ENCODE data around the gene RNASEH2A. TPM values are rescaled to one million over a fixed set of nuclear protein-coding genes. Genes with fewer than 3 reads are reported as not detected.

The RNASEH2A gene
- total and polyA plus RNA-seq, 2 of the 13 experiments (the other 11 are each of a cell fraction or from before 2014, with no cell fraction given), result 25.1 to 35.8 TPM

DNA sequence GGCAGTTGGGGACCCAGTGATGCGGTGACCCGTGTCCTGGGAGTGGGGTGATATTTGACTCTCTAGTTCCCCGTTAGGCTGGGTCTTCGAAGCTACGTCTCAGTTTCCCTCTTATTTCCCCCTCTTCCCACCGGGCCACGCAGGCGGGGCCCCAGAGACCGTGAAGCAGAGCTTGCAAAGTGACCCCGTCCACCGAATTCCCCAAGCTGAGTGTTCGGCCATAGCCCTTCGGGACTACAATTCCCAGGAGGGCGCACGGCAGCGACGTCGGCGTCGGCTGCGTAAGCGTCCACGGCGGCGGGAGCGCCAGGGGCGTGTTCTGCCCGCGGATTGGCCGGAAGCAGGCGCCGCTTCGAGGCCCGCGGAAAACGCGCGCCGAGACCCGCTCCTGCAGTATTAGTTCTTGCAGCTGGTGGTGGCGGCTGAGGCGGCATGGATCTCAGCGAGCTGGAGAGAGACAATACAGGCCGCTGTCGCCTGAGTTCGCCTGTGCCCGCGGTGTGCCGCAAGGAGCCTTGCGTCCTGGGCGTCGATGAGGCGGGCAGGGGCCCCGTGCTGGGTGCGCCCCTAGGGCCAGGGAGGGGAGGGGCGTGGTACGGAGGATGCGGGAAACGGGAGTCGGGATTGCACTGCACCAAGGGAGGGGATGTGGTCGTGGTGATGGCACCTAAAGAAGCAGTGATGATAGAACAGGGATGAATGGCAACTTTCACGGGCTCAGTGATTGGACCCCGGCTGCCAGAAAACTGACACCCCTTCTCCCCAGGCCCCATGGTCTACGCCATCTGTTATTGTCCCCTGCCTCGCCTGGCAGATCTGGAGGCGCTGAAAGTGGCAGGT, at the start of gene RNASEH2A (continued):
- TF ChIP-seq FOXC1 (CRISPR knock-in tag; IDR thresholded peaks at IDR 0.05; ENCODE audit: borderline replicate concordance), result no peak; the same call in 1 of the 2 replicates
- no peak; the same call in 1 of the 2 replicates for TF ChIP-seq ZNF746 (CRISPR knock-in tag; IDR thresholded peaks at IDR 0.05)
- peak; percentile 69; the same call in 1 of the 2 replicates for TF ChIP-seq ZNF205 (CRISPR knock-in tag; IDR thresholded peaks at IDR 0.05)
- TF ChIP-seq, protein P1, sequence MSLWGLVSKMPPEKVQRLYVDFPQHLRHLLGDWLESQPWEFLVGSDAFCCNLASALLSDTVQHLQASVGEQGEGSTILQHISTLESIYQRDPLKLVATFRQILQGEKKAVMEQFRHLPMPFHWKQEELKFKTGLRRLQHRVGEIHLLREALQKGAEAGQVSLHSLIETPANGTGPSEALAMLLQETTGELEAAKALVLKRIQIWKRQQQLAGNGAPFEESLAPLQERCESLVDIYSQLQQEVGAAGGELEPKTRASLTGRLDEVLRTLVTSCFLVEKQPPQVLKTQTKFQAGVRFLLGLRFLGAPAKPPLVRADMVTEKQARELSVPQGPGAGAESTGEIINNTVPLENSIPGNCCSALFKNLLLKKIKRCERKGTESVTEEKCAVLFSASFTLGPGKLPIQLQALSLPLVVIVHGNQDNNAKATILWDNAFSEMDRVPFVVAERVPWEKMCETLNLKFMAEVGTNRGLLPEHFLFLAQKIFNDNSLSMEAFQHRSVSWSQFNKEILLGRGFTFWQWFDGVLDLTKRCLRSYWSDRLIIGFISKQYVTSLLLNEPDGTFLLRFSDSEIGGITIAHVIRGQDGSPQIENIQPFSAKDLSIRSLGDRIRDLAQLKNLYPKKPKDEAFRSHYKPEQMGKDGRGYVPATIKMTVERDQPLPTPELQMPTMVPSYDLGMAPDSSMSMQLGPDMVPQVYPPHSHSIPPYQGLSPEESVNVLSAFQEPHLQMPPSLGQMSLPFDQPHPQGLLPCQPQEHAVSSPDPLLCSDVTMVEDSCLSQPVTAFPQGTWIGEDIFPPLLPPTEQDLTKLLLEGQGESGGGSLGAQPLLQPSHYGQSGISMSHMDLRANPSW (CRISPR knock-in tag; IDR thresholded peaks at IDR 0.05; ENCODE audit: borderline replicate concordance), result no peak
- TF ChIP-seq, protein P2, sequence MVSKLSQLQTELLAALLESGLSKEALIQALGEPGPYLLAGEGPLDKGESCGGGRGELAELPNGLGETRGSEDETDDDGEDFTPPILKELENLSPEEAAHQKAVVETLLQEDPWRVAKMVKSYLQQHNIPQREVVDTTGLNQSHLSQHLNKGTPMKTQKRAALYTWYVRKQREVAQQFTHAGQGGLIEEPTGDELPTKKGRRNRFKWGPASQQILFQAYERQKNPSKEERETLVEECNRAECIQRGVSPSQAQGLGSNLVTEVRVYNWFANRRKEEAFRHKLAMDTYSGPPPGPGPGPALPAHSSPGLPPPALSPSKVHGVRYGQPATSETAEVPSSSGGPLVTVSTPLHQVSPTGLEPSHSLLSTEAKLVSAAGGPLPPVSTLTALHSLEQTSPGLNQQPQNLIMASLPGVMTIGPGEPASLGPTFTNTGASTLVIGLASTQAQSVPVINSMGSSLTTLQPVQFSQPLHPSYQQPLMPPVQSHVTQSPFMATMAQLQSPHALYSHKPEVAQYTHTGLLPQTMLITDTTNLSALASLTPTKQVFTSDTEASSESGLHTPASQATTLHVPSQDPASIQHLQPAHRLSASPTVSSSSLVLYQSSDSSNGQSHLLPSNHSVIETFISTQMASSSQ (IDR thresholded peaks at IDR 0.05; ENCODE audit: low read depth), result no peak
- TF ChIP-seq, protein P2 (CRISPR knock-in tag; IDR thresholded peaks at IDR 0.05; ENCODE audit: borderline replicate concordance), result peak; percentile 66; the same call in 1 of the 2 replicates
- 0 out of 2 replicates have a peak, but pooled peaks have one; percentile 68 for TF ChIP-seq ZNF101 (CRISPR knock-in tag; IDR thresholded peaks at IDR 0.05; ENCODE audit: borderline replicate concordance, low read depth)
- TF ChIP-seq, protein P3, sequence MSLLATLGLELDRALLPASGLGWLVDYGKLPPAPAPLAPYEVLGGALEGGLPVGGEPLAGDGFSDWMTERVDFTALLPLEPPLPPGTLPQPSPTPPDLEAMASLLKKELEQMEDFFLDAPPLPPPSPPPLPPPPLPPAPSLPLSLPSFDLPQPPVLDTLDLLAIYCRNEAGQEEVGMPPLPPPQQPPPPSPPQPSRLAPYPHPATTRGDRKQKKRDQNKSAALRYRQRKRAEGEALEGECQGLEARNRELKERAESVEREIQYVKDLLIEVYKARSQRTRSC (CRISPR knock-in tag; IDR thresholded peaks at IDR 0.05; ENCODE audit: low read depth), result peak; percentile 87; the same call in 1 of the 2 replicates
- TF ChIP-seq, protein P4, sequence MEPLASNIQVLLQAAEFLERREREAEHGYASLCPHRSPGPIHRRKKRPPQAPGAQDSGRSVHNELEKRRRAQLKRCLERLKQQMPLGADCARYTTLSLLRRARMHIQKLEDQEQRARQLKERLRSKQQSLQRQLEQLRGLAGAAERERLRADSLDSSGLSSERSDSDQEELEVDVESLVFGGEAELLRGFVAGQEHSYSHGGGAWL (CRISPR knock-in tag; IDR thresholded peaks at IDR 0.05), result peak; percentile 88
- peak; percentile 29; the same call in 1 of the 2 replicates for TF ChIP-seq ZBTB42 (CRISPR knock-in tag; IDR thresholded peaks at IDR 0.05)
- TF ChIP-seq, protein P5, sequence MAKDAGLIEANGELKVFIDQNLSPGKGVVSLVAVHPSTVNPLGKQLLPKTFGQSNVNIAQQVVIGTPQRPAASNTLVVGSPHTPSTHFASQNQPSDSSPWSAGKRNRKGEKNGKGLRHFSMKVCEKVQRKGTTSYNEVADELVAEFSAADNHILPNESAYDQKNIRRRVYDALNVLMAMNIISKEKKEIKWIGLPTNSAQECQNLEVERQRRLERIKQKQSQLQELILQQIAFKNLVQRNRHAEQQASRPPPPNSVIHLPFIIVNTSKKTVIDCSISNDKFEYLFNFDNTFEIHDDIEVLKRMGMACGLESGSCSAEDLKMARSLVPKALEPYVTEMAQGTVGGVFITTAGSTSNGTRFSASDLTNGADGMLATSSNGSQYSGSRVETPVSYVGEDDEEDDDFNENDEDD (CRISPR knock-in tag; IDR thresholded peaks at IDR 0.05; ENCODE audit: borderline replicate concordance), result peak; percentile 99
- no peak for TF ChIP-seq EHMT2 (IDR thresholded peaks at IDR 0.05; ENCODE audit: borderline replicate concordance, low read depth, low read length)
- TF ChIP-seq HOXD1 (CRISPR knock-in tag; IDR thresholded peaks at IDR 0.05), result peak; percentile 73; the same call in 1 of the 2 replicates
- peak; percentile 70; the same call in 1 of the 2 replicates for TF ChIP-seq ZNF768 (CRISPR knock-in tag; IDR thresholded peaks at IDR 0.05)
- TF ChIP-seq SAP130 (CRISPR knock-in tag; IDR thresholded peaks at IDR 0.05; ENCODE audit: low read depth), result peak; percentile 97
- peak; percentile 88 for TF ChIP-seq IRF2 (CRISPR knock-in tag; IDR thresholded peaks at IDR 0.05)
- TF ChIP-seq JDP2 (CRISPR knock-in tag; IDR thresholded peaks at IDR 0.05; ENCODE audit: borderline replicate concordance), result no peak
- peak; percentile 82 for TF ChIP-seq SPEN (CRISPR knock-in tag; IDR thresholded peaks at IDR 0.05; ENCODE audit: low read depth)
- TF ChIP-seq HCFC1 (IDR thresholded peaks at IDR 0.05; ENCODE audit: low read depth, low read length), result peak; percentile 93
- TF ChIP-seq ZNF678 (CRISPR knock-in tag; IDR thresholded peaks at IDR 0.05), result peak; percentile 62; the same call in 1 of the 2 replicates
